PC-9 (cell line): ENCODE data around the gene MC2R. TPM values are rescaled to one million over a fixed set of nuclear protein-coding genes. Genes with fewer than 3 reads are reported as not detected.

Experiments used
- BruUV-seq: library from RNA; stranded (reverse); fragments of 400-500 nt; replicated peaks from 2 replicates; lab custom pipeline; 2021; lab: Mats Ljungman, UMichigan
- CTCF ChIA-PET: fragments of 300-600 bp; sonication (Branson Sonifier 250); formaldehyde crosslinking; loops from one replicate; lab custom pipeline; 2022; ENCODE audit warnings: antibody characterized with exemption; lab: Charles Lee
- POLR2A ChIA-PET: fragments of 300-600 bp; sonication (Branson Sonifier 250); formaldehyde crosslinking; loops from one replicate; lab custom pipeline; 2022; ENCODE audit warnings: antibody characterized with exemption; ENCODE audit not compliant: unreplicated experiment; lab: Charles Lee
- DNase-seq, 2 experiments: peaks; one replicate each; pipeline versions ENCODE4 v3.0.0 to v3.0.0-alpha.2; 2015 to 2022; ENCODE audit warnings: mixed read lengths in 1 of 2
- H2AFZ ChIP-seq: fragments of 200-600 bp; sonication (generic); 2 replicates; pipeline ENCODE4 v1.8.1; 2017; ENCODE audit warnings: antibody characterized with exemption
- H3F3A ChIP-seq: fragments of 200-600 bp; sonication (generic); 2 replicates; pipeline ENCODE4 v1.8.1; 2017; ENCODE audit warnings: antibody characterized with exemption, mild to moderate bottlenecking, low read depth; ENCODE audit not compliant: insufficient read depth
- H3K27ac ChIP-seq: fragments of 200-600 bp; sonication (generic); 2 replicates; pipeline ENCODE4 v1.6.1; 2016; ENCODE audit warnings: mixed run types
- H3K27me3 ChIP-seq: fragments of 200-600 bp; sonication (generic); 2 replicates; pipeline ENCODE4 v1.6.1; 2016; ENCODE audit warnings: low read depth, mixed run types; ENCODE audit not compliant: insufficient read depth
- H3K36me3 ChIP-seq: fragments of 200-600 bp; sonication (generic); 2 replicates; pipeline ENCODE4 v1.6.1; 2016; ENCODE audit warnings: low read depth, mixed run types
- H3K4me1 ChIP-seq: fragments of 200-600 bp; sonication (generic); replicated peaks from 2 replicates; pipeline ENCODE4 v1.6.1; 2016; ENCODE audit warnings: mixed run types; ENCODE audit not compliant: insufficient read depth
- H3K4me2 ChIP-seq: fragments of 200-600 bp; sonication (generic); 2 replicates; pipeline ENCODE4 v1.6.1; 2017; ENCODE audit warnings: mixed run types
- H3K4me3 ChIP-seq: fragments of 200-600 bp; sonication (generic); 2 replicates; pipeline ENCODE4 v1.6.1; 2016; ENCODE audit warnings: mixed run types
- H3K79me2 ChIP-seq: fragments of 200-600 bp; sonication (generic); 2 replicates; pipeline ENCODE4 v1.6.1; 2017; ENCODE audit warnings: low read depth, mixed run types
- H3K9me2 ChIP-seq: fragments of 200-600 bp; sonication (generic); 2 replicates; pipeline ENCODE4 v1.8.1; 2017; ENCODE audit warnings: mild to moderate bottlenecking; ENCODE audit not compliant: insufficient read depth
- H3K9me3 ChIP-seq: fragments of 200-600 bp; sonication (generic); 2 replicates; pipeline ENCODE4 v1.8.1; 2016; ENCODE audit warnings: low read depth; ENCODE audit not compliant: insufficient read depth
- H4K20me1 ChIP-seq: fragments of 200-600 bp; sonication (generic); 2 replicates; pipeline ENCODE4 v1.8.1; 2017; ENCODE audit not compliant: insufficient read depth
- EZH2 ChIP-seq: fragments of 200-600 bp; sonication (generic); IDR thresholded peaks from 2 replicates; pipeline ENCODE4 v1.8.0; 2017; ENCODE audit warnings: antibody characterized with exemption, low read depth
- intact Hi-C: fragments of 100-400 bp; cut with micrococcal nuclease; formaldehyde crosslinking; loops from one replicate; pipeline ENCODE4 v1.10.0; 2022; ENCODE audit not compliant: unreplicated experiment
- total RNA-seq: library from RNA; stranded (reverse); gene quantifications from 2 replicates; pipeline ENCODE4 v1.2.3, GENCODE V29; 2021
- TF ChIP-seq, protein P1 (sequence below): fragments of 200-600 bp; sonication (generic); conservative IDR thresholded peaks from 2 replicates; pipeline ENCODE4 v1.6.1; 2017; ENCODE audit warnings: mixed run types, antibody characterized with exemption, mild to moderate bottlenecking, moderate library complexity

Gene MC2R
- total RNA-seq, 1 experiment from 2014 or later: not detected

DNA sequence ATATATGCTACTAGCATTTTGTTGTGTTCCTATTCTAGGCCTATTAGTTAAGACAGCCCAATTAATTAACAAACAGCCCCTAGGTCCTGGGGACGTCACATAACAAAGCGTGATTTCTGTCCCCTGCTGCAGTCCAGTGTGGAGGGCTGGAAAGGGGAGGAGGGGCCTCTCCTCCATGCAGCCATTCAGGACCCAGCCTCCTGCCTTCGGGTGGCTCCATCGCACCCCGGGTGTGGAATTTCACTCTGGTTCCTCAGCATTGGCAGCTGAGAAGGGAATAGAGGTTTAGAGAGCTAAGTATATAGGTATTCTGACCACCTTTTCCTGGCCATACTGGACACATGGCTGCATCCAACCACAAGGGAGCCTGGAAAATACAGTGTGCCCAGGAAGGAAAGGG, 42.4 kb downstream of the MC2R start:
- POLR2A ChIA-PET: no interaction called here
- H2AFZ ChIP-seq: no peak overlapping the region
- peaks cover 90% of the 10 kb centered on the region for H3K27me3 ChIP-seq

DNA sequence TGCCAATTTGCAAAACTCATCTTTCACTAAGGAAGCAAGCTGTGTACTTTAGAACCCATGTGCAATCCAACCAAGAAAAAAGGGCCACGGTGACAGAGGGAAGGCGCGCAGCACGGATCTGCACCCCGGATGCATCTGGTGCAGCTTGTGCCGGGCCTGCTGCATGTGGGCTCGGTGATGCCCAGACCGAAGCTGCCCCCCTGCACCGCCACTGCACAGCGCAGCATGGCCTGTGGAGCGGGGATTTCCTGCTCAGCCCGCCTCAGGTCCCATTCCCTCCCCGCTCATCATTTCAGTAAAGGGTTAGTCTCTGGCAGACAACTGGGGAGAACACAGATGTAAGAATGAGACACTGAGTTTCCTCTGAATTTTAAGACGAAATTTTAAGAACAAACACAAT, 43.0 kb downstream of the MC2R start:
- Histone ChIP-seq H3K4me3 (no peak overlapping the region), H3K79me2 (no peaks in the 10 kb centered on the region), H3K9me3 (no peaks in the 10 kb centered on the region), H3K4me1 (no peaks in the 10 kb centered on the region), H3K27me3 (peaks cover 89% of the 10 kb centered on the region), H3K9me2 (no peaks in the 10 kb centered on the region), H3K4me2 (no peak overlapping the region), H3K27ac (no peak overlapping the region), H3F3A (no peaks in the 10 kb centered on the region), H3K36me3 (no peaks in the 10 kb centered on the region), H4K20me1 (no peaks in the 10 kb centered on the region), H2AFZ (no peak overlapping the region)
- no peak for DNase-seq
- ChIA-PET CTCF (no interaction called here), POLR2A (no interaction called here)
- no TSS peak for BruUV-seq
- TF ChIP-seq, protein P1, sequence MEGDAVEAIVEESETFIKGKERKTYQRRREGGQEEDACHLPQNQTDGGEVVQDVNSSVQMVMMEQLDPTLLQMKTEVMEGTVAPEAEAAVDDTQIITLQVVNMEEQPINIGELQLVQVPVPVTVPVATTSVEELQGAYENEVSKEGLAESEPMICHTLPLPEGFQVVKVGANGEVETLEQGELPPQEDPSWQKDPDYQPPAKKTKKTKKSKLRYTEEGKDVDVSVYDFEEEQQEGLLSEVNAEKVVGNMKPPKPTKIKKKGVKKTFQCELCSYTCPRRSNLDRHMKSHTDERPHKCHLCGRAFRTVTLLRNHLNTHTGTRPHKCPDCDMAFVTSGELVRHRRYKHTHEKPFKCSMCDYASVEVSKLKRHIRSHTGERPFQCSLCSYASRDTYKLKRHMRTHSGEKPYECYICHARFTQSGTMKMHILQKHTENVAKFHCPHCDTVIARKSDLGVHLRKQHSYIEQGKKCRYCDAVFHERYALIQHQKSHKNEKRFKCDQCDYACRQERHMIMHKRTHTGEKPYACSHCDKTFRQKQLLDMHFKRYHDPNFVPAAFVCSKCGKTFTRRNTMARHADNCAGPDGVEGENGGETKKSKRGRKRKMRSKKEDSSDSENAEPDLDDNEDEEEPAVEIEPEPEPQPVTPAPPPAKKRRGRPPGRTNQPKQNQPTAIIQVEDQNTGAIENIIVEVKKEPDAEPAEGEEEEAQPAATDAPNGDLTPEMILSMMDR: no peak
- no peak for TF ChIP-seq EZH2
- intact Hi-C loops: no loop called here

More for the DNA sequence above, 42.4 kb downstream of the MC2R start:
- intact Hi-C loops: no loop called here
- no peak overlapping the region for H3K27ac ChIP-seq
- no peaks in the 10 kb centered on the region for H3K4me1 ChIP-seq
- no peak overlapping the region for H3K4me2 ChIP-seq
- no peak for DNase-seq
- no peaks in the 10 kb centered on the region for H3K79me2 ChIP-seq
- H4K20me1 ChIP-seq: no peaks in the 10 kb centered on the region
- no peak overlapping the region for H3K4me3 ChIP-seq
- no peaks in the 10 kb centered on the region for H3K9me3 ChIP-seq
- no peaks in the 10 kb centered on the region for H3K36me3 ChIP-seq
- no peaks in the 10 kb centered on the region for H3K9me2 ChIP-seq
- no peak for TF ChIP-seq EZH2
- TF ChIP-seq, protein P1: no peak
- BruUV-seq: no TSS peak
- CTCF ChIA-PET: no interaction called here
- no peaks in the 10 kb centered on the region for H3F3A ChIP-seq

DNA sequence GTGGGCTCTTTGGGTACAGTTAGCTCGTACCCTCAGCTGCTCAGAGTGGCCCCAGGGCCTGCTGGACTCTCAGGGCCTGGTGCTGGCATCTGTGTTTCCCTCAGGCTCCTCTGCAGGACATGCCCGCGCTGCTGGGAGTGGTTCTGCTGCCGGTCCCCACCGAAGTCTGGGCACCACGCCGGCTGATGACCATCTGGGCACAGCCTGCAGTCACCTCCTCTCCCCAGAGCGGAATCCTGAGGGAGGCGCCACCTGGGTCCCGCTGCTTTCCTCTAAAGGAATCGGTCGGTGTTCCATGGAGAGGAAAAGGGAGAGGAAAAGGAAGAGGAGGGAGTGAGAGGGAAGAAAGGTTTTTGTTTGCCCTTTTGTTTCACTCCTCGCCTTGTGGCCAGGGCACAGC, 43.6 kb downstream of the MC2R start:
- BruUV-seq: no TSS peak
- intact Hi-C loops: no loop called here
- no peaks in the 10 kb centered on the region for H3K4me1 ChIP-seq

More for the DNA sequence above, 43.6 kb downstream of the MC2R start:
- no peak overlapping the region for H3K27ac ChIP-seq
- TF ChIP-seq, protein P1: no peak
- no peak for TF ChIP-seq EZH2
- no peak overlapping the region for H2AFZ ChIP-seq
- no peak for DNase-seq
- H3K27me3 ChIP-seq: peaks cover 88% of the 10 kb centered on the region
- no peaks in the 10 kb centered on the region for H3K79me2 ChIP-seq
- H3K36me3 ChIP-seq: no peaks in the 10 kb centered on the region
- ChIA-PET CTCF (no interaction called here), POLR2A (no interaction called here)
- no peaks in the 10 kb centered on the region for H3K9me3 ChIP-seq
- no peak overlapping the region for H3K4me3 ChIP-seq
- H3F3A ChIP-seq: no peaks in the 10 kb centered on the region
- H3K9me2 ChIP-seq: no peaks in the 10 kb centered on the region
- no peaks in the 10 kb centered on the region for H4K20me1 ChIP-seq
- H3K4me2 ChIP-seq: no peak overlapping the region
